Sigmoid colon (tissue), 7 donors: ENCODE measurements around the gene IFI27L2. TPM values are rescaled to one million over a fixed set of nuclear protein-coding genes. Genes with fewer than 3 reads are reported as not detected.

Source experiments
- DNase-seq: peaks from one replicate; pipeline ENCODE4 v3.0.0-alpha.2; 2019
- H3K27ac ChIP-seq, 4 donors: fragments of 200-600 bp; sonication (generic); one replicate each; pipeline ENCODE4 v1.5.1; 2016 to 2019; ENCODE audit warnings: mild to moderate bottlenecking in 1 of 4
- H3K27me3 ChIP-seq, 3 donors: fragments of 200-600 bp; sonication (generic); one replicate each; pipeline ENCODE4 v1.5.1; 2019; ENCODE audit warnings: mild to moderate bottlenecking in 1 of 3
- H3K36me3 ChIP-seq, 4 donors: fragments of 200-600 bp; sonication (generic); one replicate each; pipeline ENCODE4 v1.5.1; 2016 to 2019
- H3K4me1 ChIP-seq, 4 donors: fragments of 200-600 bp; sonication (generic); one replicate each; pipeline ENCODE4 v1.5.1; 2017 to 2019
- H3K4me3 ChIP-seq, 4 donors: fragments of 200-600 bp; sonication (generic); one replicate each; pipeline ENCODE4 v1.5.1; 2017 to 2019; ENCODE audit warnings: mild to moderate bottlenecking in 2 of 4, moderate library complexity in 1 of 4
- H3K9me3 ChIP-seq, 4 donors: fragments of 200-600 bp in 3 of 4; sonication (generic) in 3 of 4; one replicate each; pipeline versions ENCODE4 v1.5.1 to v1.6.1; 2013 to 2019
- CTCF ChIP-seq, 4 experiments: fragments of 450-650 bp in 3 of 4; fragments of 200-600 bp in 1 of 4; IDR thresholded peaks; one replicate each; pipeline ENCODE4 v1.5.1; 2016 to 2019; ENCODE audit warnings: antibody characterized with exemption in 4 of 4, mild to moderate bottlenecking in 3 of 4, moderate library complexity in 2 of 4
- EP300 ChIP-seq, 4 donors: sonication (generic); formaldehyde crosslinking; IDR thresholded peaks; one replicate each; pipeline ENCODE4 v1.6.1; 2017; ENCODE audit warnings: antibody characterized with exemption in 4 of 4
- POLR2A ChIP-seq, 2 donors: fragments of 450-650 bp; IDR thresholded peaks; one replicate each; pipeline ENCODE4 v1.6.1; 2016; ENCODE audit warnings: antibody characterized with exemption in 2 of 2, mild to moderate bottlenecking in 2 of 2, moderate library complexity in 2 of 2
- POLR2AphosphoS5 ChIP-seq, 4 donors: sonication (generic); formaldehyde crosslinking; IDR thresholded peaks; one replicate each; pipeline ENCODE4 v1.6.1; 2017; ENCODE audit warnings: antibody characterized with exemption in 4 of 4
- WGBS, 2 donors: extraction: QIAGEN DNeasy Blood & Tissue Kit; methylation state at CpG; one replicate each; pipeline ENCODE4 v1.1.7; 2013; 5-methylcytosine and 5-hydroxymethylcytosine counted together
- intact Hi-C: fragments of 100-400 bp; cut with DNase I; formaldehyde crosslinking; loops from one replicate; pipeline ENCODE4 v1.15.1; 2023
- polyA plus RNA-seq, 3 donors: library from polyadenylated mRNA; stranded (reverse); fragments of 200-250 nt; gene quantifications; one replicate each; pipeline ENCODE4 v1.2.3, GENCODE V29; 2013
- total RNA-seq, 4 donors: library from RNA; depleted of rRNA; stranded (reverse); fragments of >200 nt; gene quantifications; one replicate each; pipeline ENCODE4 v1.1.0, GENCODE V29; 2016
- donor health status: healthy with polysubstance abuse.
- donor health status: Bipolar disorder and iron deficiency.
- donor health status: healthy.

Gene IFI27L2
- total and polyA plus RNA-seq, 7 donors = 47.9 to 145 (median 84.7) TPM

DNA sequence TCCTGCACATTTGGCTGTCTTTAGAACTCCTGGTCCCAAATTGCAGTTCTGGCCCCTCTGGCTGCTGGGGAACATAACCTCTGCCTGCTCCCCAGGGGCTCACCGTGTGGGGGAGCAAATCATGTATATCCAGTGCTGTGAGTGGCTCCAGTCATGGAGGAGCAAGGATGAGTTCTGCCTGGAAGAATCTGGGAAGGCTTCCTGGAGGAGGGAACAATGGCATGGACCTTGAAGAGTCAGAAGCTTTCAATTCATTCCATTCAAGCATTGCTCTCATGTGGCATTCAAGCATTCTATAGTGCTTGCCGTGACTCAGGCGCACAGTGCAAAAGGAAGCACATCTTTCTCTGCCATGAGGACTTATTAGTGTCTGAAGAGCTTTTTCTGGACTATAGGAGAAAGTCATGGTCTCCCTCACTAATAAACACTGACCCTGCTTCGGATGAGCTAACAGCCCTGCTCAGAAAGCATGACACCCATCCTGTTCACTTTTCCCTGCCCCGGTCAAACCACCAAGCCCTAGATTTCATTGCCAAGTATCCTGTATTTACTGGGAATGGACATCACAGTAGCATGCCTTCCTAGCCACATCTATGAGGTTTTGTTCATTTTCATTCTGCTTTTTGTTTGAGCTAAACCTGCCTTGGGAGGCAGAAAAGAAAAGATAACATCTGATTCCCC is 15.4 kb downstream of the IFI27L2 start:
- H3K9me3 ChIP-seq = no peaks in the 10 kb centered on the region
- 78 to 80% methylated on average over 5 of the region's 5 CpGs for WGBS, 2 donors
- H3K27me3 ChIP-seq = no peaks in the 10 kb centered on the region
- no peaks in the 10 kb centered on the region for H3K36me3 ChIP-seq
- peak; percentile 9 for DNase-seq
- intact Hi-C loops = no loop called here
- H3K27ac ChIP-seq = peak overlapping the region in 3 of 4 donors; percentile 23 to 77 (median 30)
- TF ChIP-seq POLR2A (IDR thresholded peaks at IDR 0.05) = no peak
- no peak for TF ChIP-seq EP300 (IDR thresholded peaks at IDR 0.05)
- no peak for TF ChIP-seq CTCF (IDR thresholded peaks at IDR 0.05)
- no peak for TF ChIP-seq POLR2AphosphoS5 (IDR thresholded peaks at IDR 0.05)
- H3K4me1 ChIP-seq = peaks cover 0 to 11% (median 0%) of the 10 kb centered on the region in 4 donors
- no peak overlapping the region for H3K4me3 ChIP-seq

GRCh38 chr14:94113490-94113889 is 15.9 kb downstream of the IFI27L2 start:
- Histone ChIP-seq H3K4me1 (peaks cover 0 to 11% (median 0%) of the 10 kb centered on the region in 4 donors), H3K27ac (peak overlapping the region in 3 of 4 donors; percentile 10 to 77 (median 30))
- DNase-seq = peak; percentile 58

GRCh38 chr14:94113073-94113472 is 16.3 kb downstream of the IFI27L2 start:
- intact Hi-C loops = no loop called here
- no peak overlapping the region for H3K4me3 ChIP-seq
- H3K27ac ChIP-seq = peak overlapping the region in 2 of 4 donors; percentile 30 to 77
- peaks cover 0 to 11% (median 0%) of the 10 kb centered on the region in 4 donors for H3K4me1 ChIP-seq
- no peaks in the 10 kb centered on the region for H3K27me3 ChIP-seq
- 35 to 72% methylated on average over 7 of the region's 7 CpGs for WGBS, 2 donors
- DNase-seq = peak; percentile 21
- TF ChIP-seq POLR2A (IDR thresholded peaks at IDR 0.05) (no peak), POLR2AphosphoS5 (IDR thresholded peaks at IDR 0.05) (no peak), EP300 (IDR thresholded peaks at IDR 0.05) (no peak), CTCF (IDR thresholded peaks at IDR 0.05) (no peak)
- no peaks in the 10 kb centered on the region for H3K9me3 ChIP-seq
- no peaks in the 10 kb centered on the region for H3K36me3 ChIP-seq

More at GRCh38 chr14:94113490-94113889, 15.9 kb downstream of the IFI27L2 start:
- Histone ChIP-seq H3K4me3 (no peak overlapping the region), H3K9me3 (no peaks in the 10 kb centered on the region), H3K27me3 (no peaks in the 10 kb centered on the region), H3K36me3 (no peaks in the 10 kb centered on the region)
- no peak for TF ChIP-seq POLR2A (IDR thresholded peaks at IDR 0.05)
- 23 to 62% methylated on average over 6 of the region's 6 CpGs for WGBS, 2 donors
- intact Hi-C loops = no loop called here

DNA sequence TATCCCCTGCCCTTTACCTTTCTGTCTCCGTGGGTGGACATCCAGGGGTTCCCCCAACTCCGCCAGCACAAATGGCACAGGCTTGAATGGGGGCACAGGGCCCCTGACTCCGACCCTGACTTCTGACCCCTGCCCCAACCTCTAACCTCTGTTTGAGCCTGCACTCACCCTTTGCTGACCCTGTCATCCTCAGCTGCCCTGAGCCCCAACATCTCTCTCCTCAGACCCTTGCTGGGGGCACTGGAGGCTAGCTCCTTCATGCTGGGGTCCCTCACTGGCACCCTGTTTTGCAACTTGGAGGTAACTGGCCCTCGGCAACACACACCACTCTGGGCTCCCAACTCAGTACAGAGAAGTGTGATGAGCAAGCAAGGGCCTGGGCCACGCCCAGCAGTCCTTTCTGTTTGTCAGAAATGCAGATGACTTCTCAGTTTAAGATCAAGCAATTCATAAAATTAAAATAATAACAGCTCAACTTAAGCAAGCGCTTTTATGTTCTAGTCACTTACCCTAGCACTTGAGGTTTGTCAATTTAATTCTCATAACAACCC is 16.8 kb downstream of the IFI27L2 start:
- Histone ChIP-seq H3K4me1 (peaks cover 0 to 11% (median 0%) of the 10 kb centered on the region in 4 donors), H3K27me3 (no peaks in the 10 kb centered on the region), H3K9me3 (no peaks in the 10 kb centered on the region), H3K4me3 (peak overlapping the region in 2 of 4 donors; percentile 30 to 33), H3K27ac (peak overlapping the region in 2 of 4 donors; percentile 30 to 77), H3K36me3 (no peaks in the 10 kb centered on the region)
- intact Hi-C loops = no loop called here
- TF ChIP-seq CTCF (IDR thresholded peaks at IDR 0.05) = no peak
- TF ChIP-seq POLR2AphosphoS5 (IDR thresholded peaks at IDR 0.05) = no peak
- no peak for TF ChIP-seq EP300 (IDR thresholded peaks at IDR 0.05)
- no peak for TF ChIP-seq POLR2A (IDR thresholded peaks at IDR 0.05)
- WGBS, 2 donors = 51 to 77% methylated on average over 6 of the region's 6 CpGs
- peak; percentile 45 for DNase-seq

DNA sequence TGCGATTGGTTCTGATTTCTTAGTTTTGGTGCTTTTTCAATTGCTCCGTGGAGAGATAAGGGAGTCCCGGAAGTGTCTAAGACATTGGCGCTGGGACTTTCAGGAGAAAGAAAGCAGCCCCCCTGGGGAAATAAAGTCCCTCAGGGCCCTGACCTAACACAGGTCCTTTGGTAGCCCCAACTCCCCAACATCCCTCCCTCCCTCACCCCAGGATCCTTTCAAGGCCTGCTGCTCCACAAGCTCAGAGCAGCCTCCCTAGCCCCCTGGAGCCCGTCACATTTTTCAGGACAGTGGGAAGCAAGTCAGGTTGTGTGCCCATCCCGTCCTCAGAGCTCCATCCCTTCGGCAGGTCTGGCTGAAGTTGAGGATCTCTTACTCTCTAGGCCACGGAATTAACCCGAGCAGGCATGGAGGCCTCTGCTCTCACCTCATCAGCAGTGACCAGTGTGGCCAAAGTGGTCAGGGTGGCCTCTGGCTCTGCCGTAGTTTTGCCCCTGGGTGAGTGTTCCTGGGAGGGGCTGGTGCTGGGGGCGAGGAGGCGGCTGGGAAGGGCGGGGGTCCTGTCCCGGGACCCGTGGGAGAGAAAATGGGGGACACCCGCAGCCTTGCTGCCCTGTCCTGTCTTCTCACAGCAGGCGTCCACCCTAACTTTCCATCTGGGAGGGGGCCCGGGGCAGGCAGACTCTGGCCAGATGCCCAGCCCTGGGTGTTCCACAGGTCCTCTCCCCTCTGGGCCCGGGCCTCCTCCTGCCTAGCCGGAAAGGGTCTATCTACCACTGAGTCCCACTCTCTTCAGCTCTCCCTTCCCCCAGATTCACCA is 17.9 kb downstream of the IFI27L2 start:
- intact Hi-C loops = no loop called here
- no peaks in the 10 kb centered on the region for H3K36me3 ChIP-seq
- peaks cover 0 to 11% (median 0%) of the 10 kb centered on the region in 4 donors for H3K4me1 ChIP-seq
- no peaks in the 10 kb centered on the region for H3K27me3 ChIP-seq
- WGBS, 2 donors = 44 to 76% methylated on average over 20 of the region's 20 CpGs
- peak overlapping the region; percentile 61 to 77 (median 64) for H3K27ac ChIP-seq
- TF ChIP-seq POLR2AphosphoS5 (IDR thresholded peaks at IDR 0.05) (no peak), POLR2A (IDR thresholded peaks at IDR 0.05) (no peak), CTCF (IDR thresholded peaks at IDR 0.05) (no peak)
- H3K9me3 ChIP-seq = no peaks in the 10 kb centered on the region
- H3K4me3 ChIP-seq = peak overlapping the region in 3 of 4 donors; percentile 30 to 33 (median 33)
- peak; percentile 56 for DNase-seq
